ENCODE results near the gene RPL10. TPM values are rescaled to one million over a fixed set of nuclear protein-coding genes. Genes with fewer than 3 reads are reported as not detected.

RPL10 gene
- total and polyA plus RNA-seq, 2 of the 13 experiments (the other 11 are each of a cell fraction or from before 2014, with no cell fraction given): 2,381 to 4,713 TPM

- no peak for TF ChIP-seq MLXIP (CRISPR knock-in tag; IDR thresholded peaks at IDR 0.05; ENCODE audit: borderline replicate concordance)
- no peak for TF ChIP-seq RARG (CRISPR knock-in tag; IDR thresholded peaks at IDR 0.05; ENCODE audit: low read depth)
- TF ChIP-seq, protein P1, sequence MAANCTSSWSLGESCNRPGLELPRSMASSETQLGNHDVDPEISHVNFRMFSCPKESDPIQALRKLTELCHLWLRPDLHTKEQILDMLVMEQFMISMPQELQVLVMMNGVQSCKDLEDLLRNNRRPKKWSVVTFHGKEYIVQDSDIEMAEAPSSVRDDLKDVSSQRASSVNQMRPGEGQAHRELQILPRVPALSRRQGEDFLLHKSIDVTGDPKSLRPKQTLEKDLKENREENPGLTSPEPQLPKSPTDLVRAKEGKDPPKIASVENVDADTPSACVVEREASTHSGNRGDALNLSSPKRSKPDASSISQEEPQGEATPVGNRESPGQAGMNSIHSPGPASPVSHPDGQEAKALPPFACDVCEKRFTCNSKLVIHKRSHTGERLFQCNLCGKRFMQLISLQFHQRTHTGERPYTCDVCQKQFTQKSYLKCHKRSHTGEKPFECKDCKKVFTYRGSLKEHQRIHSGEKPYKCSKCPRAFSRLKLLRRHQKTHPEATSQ (CRISPR knock-in tag; IDR thresholded peaks at IDR 0.05; ENCODE audit: borderline replicate concordance): no peak
- no peak for TF ChIP-seq ZSCAN22 (CRISPR knock-in tag; IDR thresholded peaks at IDR 0.05)
- no peak for TF ChIP-seq PRDM15 (CRISPR knock-in tag; IDR thresholded peaks at IDR 0.05)
- no peak for TF ChIP-seq USF2 (IDR thresholded peaks at IDR 0.05; ENCODE audit: low read depth, low read length)
- no peak for TF ChIP-seq USF2 (CRISPR knock-in tag; IDR thresholded peaks at IDR 0.05; ENCODE audit: borderline replicate concordance)
- no peak for TF ChIP-seq ZNF235 (CRISPR knock-in tag; IDR thresholded peaks at IDR 0.05; ENCODE audit: borderline replicate concordance)
- no peak for TF ChIP-seq ZNF546 (CRISPR knock-in tag; conservative IDR thresholded peaks at IDR 0.05)
- TF ChIP-seq TAF1 (CRISPR knock-in tag; IDR thresholded peaks at IDR 0.05): peak; percentile 91
- peak; percentile 8; the same call in 1 of the 2 replicates for TF ChIP-seq GATAD2A (CRISPR knock-in tag; IDR thresholded peaks at IDR 0.05)
- TF ChIP-seq ZNF563 (CRISPR knock-in tag; IDR thresholded peaks at IDR 0.05): 0 out of 2 replicates have a peak, but pooled peaks have one; percentile 26
- TF ChIP-seq WIZ (CRISPR knock-in tag; IDR thresholded peaks at IDR 0.05): 0 out of 2 replicates have a peak, but pooled peaks have one; percentile 51
- TF ChIP-seq ISL2 (CRISPR knock-in tag; IDR thresholded peaks at IDR 0.05): no peak
- TF ChIP-seq ZNF589 (CRISPR knock-in tag; conservative IDR thresholded peaks at IDR 0.05): 0 out of 2 replicates have a peak, but pooled peaks have one; percentile 55
- peak; percentile 19; the same call in 1 of the 2 replicates for TF ChIP-seq MIER3 (CRISPR knock-in tag; IDR thresholded peaks at IDR 0.05; ENCODE audit: borderline replicate concordance)
- TF ChIP-seq ZNF75D (CRISPR knock-in tag; IDR thresholded peaks at IDR 0.05; ENCODE audit: borderline replicate concordance): no peak
- no peak for TF ChIP-seq ZBTB21 (CRISPR knock-in tag; IDR thresholded peaks at IDR 0.05)
- TF ChIP-seq CC2D1A (CRISPR knock-in tag; IDR thresholded peaks at IDR 0.05): no peak
- no peak for TF ChIP-seq SMYD3 (CRISPR knock-in tag; IDR thresholded peaks at IDR 0.05)
Measured at GRCh38 chrX:154371017-154371788, 27.0 kb upstream of the RPL10 start (continued).

Measured in HepG2 (cell line).